Measurements from ENCODE around the gene STAM. TPM values are rescaled to one million over a fixed set of nuclear protein-coding genes. Genes with fewer than 3 reads are reported as not detected.

Gene STAM
- total and polyA plus RNA-seq, 9 of the 15 experiments (the other 6 are each of a cell fraction or from before 2014, with no cell fraction given): 13.8 to 33.5 (median 26.4) TPM

DNA sequence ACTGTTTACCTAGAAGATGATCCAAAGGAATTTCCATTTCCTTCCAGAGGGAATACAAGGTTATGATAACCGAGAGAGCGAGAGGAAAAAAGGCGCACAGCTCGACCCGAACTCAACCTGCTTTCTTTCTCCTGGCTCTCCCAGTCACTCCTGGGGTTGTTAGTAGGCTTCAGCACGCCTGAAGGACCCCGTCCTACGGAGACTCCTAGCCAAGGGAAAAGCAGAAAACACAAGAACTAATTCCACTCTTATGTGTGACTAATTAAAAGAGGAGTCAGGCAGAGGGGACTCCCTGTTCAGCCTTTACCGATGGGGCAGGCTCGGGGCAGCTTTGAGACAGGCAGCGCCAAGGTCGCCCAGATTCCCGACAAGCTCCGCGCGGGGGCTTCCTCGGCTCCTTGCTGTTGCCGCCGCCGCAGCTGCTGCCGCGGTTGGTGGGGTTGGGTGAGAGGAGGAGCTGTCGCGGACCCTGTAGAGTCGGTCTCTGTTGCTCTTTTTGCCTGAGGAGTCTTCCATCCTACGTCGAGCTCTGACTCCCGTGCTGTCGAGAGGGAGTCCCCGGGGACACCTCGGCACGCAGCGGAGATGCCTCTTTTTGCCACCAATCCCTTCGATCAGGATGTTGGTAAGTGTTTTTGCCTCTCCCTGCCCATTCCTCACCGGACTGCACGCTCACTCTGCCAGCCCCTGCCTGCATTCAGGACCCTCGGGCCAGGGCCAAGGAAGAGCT, at the start of gene STAM (continued):
- TF ChIP-seq ILF3 (IDR thresholded peaks at IDR 0.05; ENCODE audit: borderline replicate concordance) (no peak), ZNF431 (CRISPR knock-in tag; IDR thresholded peaks at IDR 0.05) (no peak), CHD1 (IDR thresholded peaks at IDR 0.05; ENCODE audit: low read length) (no peak), FOXJ2 (tag; IDR thresholded peaks at IDR 0.05) (no peak), PRMT5 (CRISPR knock-in tag; IDR thresholded peaks at IDR 0.05) (no peak), GTF2E2 (tag; IDR thresholded peaks at IDR 0.05) (no peak), MAFG (tag; conservative IDR thresholded peaks at IDR 0.05) (no peak), ERF (CRISPR knock-in tag; IDR thresholded peaks at IDR 0.05) (0 out of 2 replicates have a peak, but pooled peaks have one; percentile 13), ZNF76 (CRISPR knock-in tag; IDR thresholded peaks at IDR 0.05; ENCODE audit: borderline replicate concordance) (no peak), ZNF311 (CRISPR knock-in tag; IDR thresholded peaks at IDR 0.05) (no peak), PHF20 (IDR thresholded peaks at IDR 0.05; ENCODE audit: partially characterized antibody) (peak; percentile 21), ZNF586 (CRISPR knock-in tag; conservative IDR thresholded peaks at IDR 0.05) (no peak)
- TF ChIP-seq, protein P1, sequence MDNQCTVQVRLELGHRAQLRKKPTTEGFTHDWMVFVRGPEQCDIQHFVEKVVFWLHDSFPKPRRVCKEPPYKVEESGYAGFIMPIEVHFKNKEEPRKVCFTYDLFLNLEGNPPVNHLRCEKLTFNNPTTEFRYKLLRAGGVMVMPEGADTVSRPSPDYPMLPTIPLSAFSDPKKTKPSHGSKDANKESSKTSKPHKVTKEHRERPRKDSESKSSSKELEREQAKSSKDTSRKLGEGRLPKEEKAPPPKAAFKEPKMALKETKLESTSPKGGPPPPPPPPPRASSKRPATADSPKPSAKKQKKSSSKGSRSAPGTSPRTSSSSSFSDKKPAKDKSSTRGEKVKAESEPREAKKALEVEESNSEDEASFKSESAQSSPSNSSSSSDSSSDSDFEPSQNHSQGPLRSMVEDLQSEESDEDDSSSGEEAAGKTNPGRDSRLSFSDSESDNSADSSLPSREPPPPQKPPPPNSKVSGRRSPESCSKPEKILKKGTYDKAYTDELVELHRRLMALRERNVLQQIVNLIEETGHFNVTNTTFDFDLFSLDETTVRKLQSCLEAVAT (IDR thresholded peaks at IDR 0.05): peak in 1 of 2 experiments; percentile 72; a peak in 1 of 4 replicates
- TF ChIP-seq, protein P2, sequence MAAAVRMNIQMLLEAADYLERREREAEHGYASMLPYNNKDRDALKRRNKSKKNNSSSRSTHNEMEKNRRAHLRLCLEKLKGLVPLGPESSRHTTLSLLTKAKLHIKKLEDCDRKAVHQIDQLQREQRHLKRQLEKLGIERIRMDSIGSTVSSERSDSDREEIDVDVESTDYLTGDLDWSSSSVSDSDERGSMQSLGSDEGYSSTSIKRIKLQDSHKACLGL (CRISPR knock-in tag; IDR thresholded peaks at IDR 0.05; ENCODE audit: borderline replicate concordance, poor library complexity, severe bottlenecking): no peak
- TF ChIP-seq, protein P3, sequence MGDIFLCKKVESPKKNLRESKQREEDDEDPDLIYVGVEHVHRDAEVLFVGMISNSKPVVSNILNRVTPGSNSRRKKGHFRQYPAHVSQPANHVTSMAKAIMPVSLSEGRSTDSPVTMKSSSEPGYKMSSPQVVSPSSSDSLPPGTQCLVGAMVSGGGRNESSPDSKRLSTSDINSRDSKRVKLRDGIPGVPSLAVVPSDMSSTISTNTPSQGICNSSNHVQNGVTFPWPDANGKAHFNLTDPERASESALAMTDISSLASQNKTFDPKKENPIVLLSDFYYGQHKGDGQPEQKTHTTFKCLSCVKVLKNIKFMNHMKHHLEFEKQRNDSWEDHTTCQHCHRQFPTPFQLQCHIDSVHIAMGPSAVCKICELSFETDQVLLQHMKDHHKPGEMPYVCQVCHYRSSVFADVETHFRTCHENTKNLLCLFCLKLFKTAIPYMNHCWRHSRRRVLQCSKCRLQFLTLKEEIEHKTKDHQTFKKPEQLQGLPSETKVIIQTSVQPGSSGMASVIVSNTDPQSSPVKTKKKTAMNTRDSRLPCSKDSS (IDR thresholded peaks at IDR 0.05; ENCODE audit: low read depth, partially characterized antibody): no peak
- TF ChIP-seq, protein P4, sequence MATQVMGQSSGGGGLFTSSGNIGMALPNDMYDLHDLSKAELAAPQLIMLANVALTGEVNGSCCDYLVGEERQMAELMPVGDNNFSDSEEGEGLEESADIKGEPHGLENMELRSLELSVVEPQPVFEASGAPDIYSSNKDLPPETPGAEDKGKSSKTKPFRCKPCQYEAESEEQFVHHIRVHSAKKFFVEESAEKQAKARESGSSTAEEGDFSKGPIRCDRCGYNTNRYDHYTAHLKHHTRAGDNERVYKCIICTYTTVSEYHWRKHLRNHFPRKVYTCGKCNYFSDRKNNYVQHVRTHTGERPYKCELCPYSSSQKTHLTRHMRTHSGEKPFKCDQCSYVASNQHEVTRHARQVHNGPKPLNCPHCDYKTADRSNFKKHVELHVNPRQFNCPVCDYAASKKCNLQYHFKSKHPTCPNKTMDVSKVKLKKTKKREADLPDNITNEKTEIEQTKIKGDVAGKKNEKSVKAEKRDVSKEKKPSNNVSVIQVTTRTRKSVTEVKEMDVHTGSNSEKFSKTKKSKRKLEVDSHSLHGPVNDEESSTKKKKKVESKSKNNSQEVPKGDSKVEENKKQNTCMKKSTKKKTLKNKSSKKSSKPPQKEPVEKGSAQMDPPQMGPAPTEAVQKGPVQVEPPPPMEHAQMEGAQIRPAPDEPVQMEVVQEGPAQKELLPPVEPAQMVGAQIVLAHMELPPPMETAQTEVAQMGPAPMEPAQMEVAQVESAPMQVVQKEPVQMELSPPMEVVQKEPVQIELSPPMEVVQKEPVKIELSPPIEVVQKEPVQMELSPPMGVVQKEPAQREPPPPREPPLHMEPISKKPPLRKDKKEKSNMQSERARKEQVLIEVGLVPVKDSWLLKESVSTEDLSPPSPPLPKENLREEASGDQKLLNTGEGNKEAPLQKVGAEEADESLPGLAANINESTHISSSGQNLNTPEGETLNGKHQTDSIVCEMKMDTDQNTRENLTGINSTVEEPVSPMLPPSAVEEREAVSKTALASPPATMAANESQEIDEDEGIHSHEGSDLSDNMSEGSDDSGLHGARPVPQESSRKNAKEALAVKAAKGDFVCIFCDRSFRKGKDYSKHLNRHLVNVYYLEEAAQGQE (IDR thresholded peaks at IDR 0.05; ENCODE audit: borderline replicate concordance): no peak
- TF ChIP-seq, protein P4 (CRISPR knock-in tag; IDR thresholded peaks at IDR 0.05; ENCODE audit: low read depth): no peak
